Keratinocyte (primary cell): ENCODE measurements around the gene LZTS2. TPM values are rescaled to one million over a fixed set of nuclear protein-coding genes. Genes with fewer than 3 reads are reported as not detected.

Experiments used
- DNase-seq: peaks from one replicate; pipeline ENCODE4 v3.0.0-alpha.2; 2011; ENCODE audit warnings: low read depth, missing footprints, low spot score
- FAIRE-seq: peaks from 2 replicates; lab custom pipeline; 2011; peaks lifted over from hg19 to GRCh38; lab: Jason Lieb, UNC
- H2AFZ ChIP-seq: 2 replicates; pipeline ENCODE4 v1.6.0; 2012; ENCODE audit warnings: low read length, control low read depth, inconsistent platforms; ENCODE audit not compliant: control insufficient read depth
- H3K27ac ChIP-seq: 2 replicates; pipeline ENCODE4 v1.5.1; 2011; ENCODE audit warnings: low read length; ENCODE audit not compliant: control insufficient read depth, insufficient read depth
- H3K27me3 ChIP-seq: 3 replicates; pipeline ENCODE4 v1.6.0; 2011; ENCODE audit warnings: low read length; ENCODE audit not compliant: control insufficient read depth, insufficient read depth; ENCODE audit errors: extremely low read depth
- H3K36me3 ChIP-seq, 2 experiments: 2 replicates in 1 of 2; 3 replicates in 1 of 2; pipeline ENCODE4 v1.5.1; 2011; ENCODE audit warnings: low read length in 2 of 2, mild to moderate bottlenecking in 1 of 2; ENCODE audit not compliant: control insufficient read depth in 2 of 2, insufficient read depth in 2 of 2; ENCODE audit errors: extremely low read depth in 1 of 2
- H3K4me1 ChIP-seq: 3 replicates; pipeline ENCODE4 v1.5.1; 2011; ENCODE audit warnings: low read length; ENCODE audit not compliant: control insufficient read depth, insufficient read depth; ENCODE audit errors: extremely low read depth
- H3K4me2 ChIP-seq: 3 replicates; pipeline ENCODE4 v1.6.0; 2011; ENCODE audit warnings: low read depth, low read length; ENCODE audit not compliant: control insufficient read depth, insufficient read depth; ENCODE audit errors: extremely low read depth
- H3K4me3 ChIP-seq, 3 experiments: fragments of 200-600 bp in 1 of 3; sonication (generic) in 1 of 3; 2 replicates in 2 of 3; 3 replicates in 1 of 3; pipeline ENCODE4 v1.5.1; 2011 to 2016; ENCODE audit warnings: low read length in 3 of 3, mild to moderate bottlenecking in 3 of 3, control low read depth in 2 of 3, inconsistent platforms in 1 of 3, low read depth in 1 of 3, mixed read lengths in 1 of 3, mixed run types in 1 of 3, moderate library complexity in 1 of 3; ENCODE audit not compliant: control insufficient read depth in 2 of 3, insufficient read depth in 2 of 3; ENCODE audit errors: extremely low read depth in 1 of 3
- H3K79me2 ChIP-seq: 2 replicates; pipeline ENCODE4 v1.6.0; 2012; ENCODE audit warnings: low read length; ENCODE audit not compliant: control insufficient read depth, insufficient read depth
- H3K9ac ChIP-seq: 3 replicates; pipeline ENCODE4 v1.6.0; 2011; ENCODE audit warnings: low read length; ENCODE audit not compliant: control insufficient read depth, insufficient read depth; ENCODE audit errors: extremely low read depth
- H3K9me1 ChIP-seq: 3 replicates; pipeline ENCODE4 v1.6.0; 2011; ENCODE audit warnings: low read length; ENCODE audit not compliant: control insufficient read depth, insufficient read depth; ENCODE audit errors: extremely low read depth
- H3K9me3 ChIP-seq: 2 replicates; pipeline ENCODE4 v1.5.1; 2012; ENCODE audit warnings: low read depth, low read length; ENCODE audit not compliant: control insufficient read depth
- H4K20me1 ChIP-seq: 3 replicates; pipeline ENCODE4 v1.6.0; 2011; ENCODE audit warnings: low read length; ENCODE audit not compliant: control insufficient read depth, insufficient read depth; ENCODE audit errors: extremely low read depth
- EZH2 ChIP-seq: IDR thresholded peaks from one replicate; pipeline ENCODE4 v1.6.1; 2012; ENCODE audit warnings: inconsistent platforms, mild to moderate bottlenecking, low read length, moderate library complexity
- dilution Hi-C: fragments of 300-500 bp; cut with MboI; formaldehyde crosslinking; loops from one replicate; pipeline ENCODE4 v1.7.0; 2020; ENCODE audit warnings: low sequenced_read_pairs; ENCODE audit not compliant: extremely low pct_ligation_motif_present
- polyA plus RNA-seq, 5 experiments: library from polyadenylated mRNA; depleted of rRNA in 3 of 5; stranded (reverse) in 3 of 5; stranded (forward) in 1 of 5; unstranded in 1 of 5; fragments of >200 nt; gene quantifications; 1 replicate in 1 of 5; 2 replicates in 3 of 5; 3 replicates in 1 of 5; pipeline versions ENCODE4 v1.2.1 to v1.2.3, GENCODE V29; 2011 to 2012; ENCODE audit warnings: missing spikeins in 2 of 5, low read depth in 1 of 5, low replicate concordance in 1 of 5
- TF ChIP-seq, protein P1 (sequence below), 3 experiments: IDR thresholded peaks in 1 of 3; conservative IDR thresholded peaks in 1 of 3; optimal IDR thresholded peaks in 1 of 3; 2 replicates in 2 of 3; 3 replicates in 1 of 3; pipeline versions ENCODE3 to v1.5.1; 2011; ENCODE audit warnings: low read length in 3 of 3, mild to moderate bottlenecking in 3 of 3, moderate library complexity in 2 of 3, control low read depth in 1 of 3, inconsistent platforms in 1 of 3; ENCODE audit not compliant: insufficient read depth in 2 of 3; ENCODE audit errors: extremely low read depth in 1 of 3

The LZTS2 gene
- polyA plus RNA-seq, 1 donor (not counting 4 experiments of a cell fraction or from before 2014, with no cell fraction given): 18.6 TPM

GRCh38 chr10:100965820-100966219 lies 33.8 kb upstream of the LZTS2 start:
- Histone ChIP-seq H4K20me1 (no peaks in the 10 kb centered on the region), H3K27me3 (no peaks in the 10 kb centered on the region), H3K9me3 (no peaks in the 10 kb centered on the region), H3K4me2 (no peak overlapping the region), H3K27ac (no peak overlapping the region), H3K4me1 (no peaks in the 10 kb centered on the region), H3K79me2 (no peaks in the 10 kb centered on the region), H3K9me1 (peaks cover 2% of the 10 kb centered on the region), H3K36me3 (peaks cover 0 to 10% of the 10 kb centered on the region in 2 experiments), H3K9ac (no peak overlapping the region), H3K4me3 (no peak overlapping the region), H2AFZ (no peak overlapping the region)
- no peak for TF ChIP-seq EZH2
- TF ChIP-seq, protein P1, sequence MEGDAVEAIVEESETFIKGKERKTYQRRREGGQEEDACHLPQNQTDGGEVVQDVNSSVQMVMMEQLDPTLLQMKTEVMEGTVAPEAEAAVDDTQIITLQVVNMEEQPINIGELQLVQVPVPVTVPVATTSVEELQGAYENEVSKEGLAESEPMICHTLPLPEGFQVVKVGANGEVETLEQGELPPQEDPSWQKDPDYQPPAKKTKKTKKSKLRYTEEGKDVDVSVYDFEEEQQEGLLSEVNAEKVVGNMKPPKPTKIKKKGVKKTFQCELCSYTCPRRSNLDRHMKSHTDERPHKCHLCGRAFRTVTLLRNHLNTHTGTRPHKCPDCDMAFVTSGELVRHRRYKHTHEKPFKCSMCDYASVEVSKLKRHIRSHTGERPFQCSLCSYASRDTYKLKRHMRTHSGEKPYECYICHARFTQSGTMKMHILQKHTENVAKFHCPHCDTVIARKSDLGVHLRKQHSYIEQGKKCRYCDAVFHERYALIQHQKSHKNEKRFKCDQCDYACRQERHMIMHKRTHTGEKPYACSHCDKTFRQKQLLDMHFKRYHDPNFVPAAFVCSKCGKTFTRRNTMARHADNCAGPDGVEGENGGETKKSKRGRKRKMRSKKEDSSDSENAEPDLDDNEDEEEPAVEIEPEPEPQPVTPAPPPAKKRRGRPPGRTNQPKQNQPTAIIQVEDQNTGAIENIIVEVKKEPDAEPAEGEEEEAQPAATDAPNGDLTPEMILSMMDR (optimal IDR thresholded peaks at IDR 0.05 in 1 of 3, IDR thresholded peaks at IDR 0.05 in 1 of 3, conservative IDR thresholded peaks at IDR 0.05 in 1 of 3; ENCODE audit: extremely low read depth in 1 of 3, insufficient read depth in 2 of 3, low read length in 3 of 3): no peak
- no peak for FAIRE-seq
- dilution Hi-C loops: no loop called here
- no peak for DNase-seq

GRCh38 chr10:100966887-100967286 lies 32.7 kb upstream of the LZTS2 start:
- dilution Hi-C loops: no loop called here
- no peak overlapping the region for H3K27ac ChIP-seq
- H3K79me2 ChIP-seq: no peaks in the 10 kb centered on the region
- H3K27me3 ChIP-seq: no peaks in the 10 kb centered on the region
- peaks cover 2% of the 10 kb centered on the region for H3K9me1 ChIP-seq
- H3K4me2 ChIP-seq: no peak overlapping the region
- no peak overlapping the region for H3K9ac ChIP-seq
- no peak overlapping the region for H3K4me3 ChIP-seq
- no peak for TF ChIP-seq EZH2
- TF ChIP-seq, protein P1 (optimal IDR thresholded peaks at IDR 0.05 in 1 of 3, IDR thresholded peaks at IDR 0.05 in 1 of 3, conservative IDR thresholded peaks at IDR 0.05 in 1 of 3; ENCODE audit: extremely low read depth in 1 of 3, insufficient read depth in 2 of 3, low read length in 3 of 3): no peak
- no peaks in the 10 kb centered on the region for H4K20me1 ChIP-seq
- FAIRE-seq (no peak), DNase-seq (no peak)
- H3K36me3 ChIP-seq: peaks cover 0 to 10% of the 10 kb centered on the region in 2 experiments
- no peaks in the 10 kb centered on the region for H3K4me1 ChIP-seq
- H3K9me3 ChIP-seq: no peaks in the 10 kb centered on the region
- H2AFZ ChIP-seq: no peak overlapping the region
